Body of pancreas (tissue), 4 donors: ENCODE data around the gene LRFN4. TPM values are rescaled to one million over a fixed set of nuclear protein-coding genes. Genes with fewer than 3 reads are reported as not detected.

Experiments
- ATAC-seq: fragments of 150-250 bp; one replicate; pipeline ENCODE4 v1.9.1; 2016
- DNase-seq, 4 donors: peaks; one replicate each; pipeline ENCODE4 v3.0.0-alpha.2; 2019
- H3K27ac ChIP-seq, 4 donors: fragments of 200-600 bp; sonication (generic); 1 replicate in 3 of 4; 2 replicates in 1 of 4; pipeline versions ENCODE4 v1.5.1 to v1.6.1; 2016 to 2019; ENCODE audit warnings: mild to moderate bottlenecking in 1 of 4, mixed read lengths in 1 of 4, moderate library complexity in 1 of 4
- H3K27me3 ChIP-seq, 2 donors: fragments of 200-600 bp; sonication (generic); one replicate each; pipeline ENCODE4 v1.6.0; 2016; ENCODE audit warnings: mild to moderate bottlenecking in 1 of 2
- H3K36me3 ChIP-seq, 2 donors: fragments of 200-600 bp; sonication (generic); replicated peaks in 1 of 2; 2 replicates each; pipeline ENCODE4 v1.5.1; 2016; ENCODE audit warnings: low read depth in 2 of 2; ENCODE audit not compliant: insufficient read depth in 1 of 2
- H3K4me1 ChIP-seq: fragments of 200-600 bp; sonication (generic); one replicate; pipeline ENCODE4 v1.6.0; 2016
- H3K4me3 ChIP-seq, 2 donors: fragments of 200-600 bp; sonication (generic); 1 replicate in 1 of 2; 2 replicates in 1 of 2; pipeline ENCODE4 v1.5.1; 2016 to 2019
- H3K9me3 ChIP-seq, 3 donors: fragments of 200-600 bp; sonication (generic); 1 replicate in 2 of 3; 2 replicates in 1 of 3; pipeline ENCODE4 v1.5.1; 2016
- CTCF ChIP-seq, 7 experiments: fragments of 450-650 bp in 4 of 7; fragments of 200-600 bp in 3 of 7; sonication (generic) in 3 of 7; IDR thresholded peaks; one replicate each; pipeline ENCODE4 v1.5.1; 2016 to 2019; ENCODE audit warnings: antibody characterized with exemption in 7 of 7
- POLR2A ChIP-seq, 3 donors: fragments of 450-650 bp; IDR thresholded peaks; one replicate each; pipeline ENCODE4 v1.6.1; 2016; ENCODE audit warnings: antibody characterized with exemption in 3 of 3, mild to moderate bottlenecking in 2 of 3
- WGBS, 2 donors: methylation state at CpG; one replicate each; pipeline ENCODE4 v1.1.5; 2017; 5-methylcytosine and 5-hydroxymethylcytosine counted together
- intact Hi-C: fragments of 100-400 bp; cut with DNase I; formaldehyde crosslinking; loops from one replicate; pipeline ENCODE4 v1.15.1; 2023
- total RNA-seq, 2 donors: library from RNA; depleted of rRNA; stranded (reverse); fragments of >200 nt; gene quantifications; one replicate each; pipeline ENCODE4 v1.1.0, GENCODE V29; 2016

The LRFN4 gene
- total RNA-seq, 2 donors from 2014 or later, result 2.3 to 3.0 TPM

DNA sequence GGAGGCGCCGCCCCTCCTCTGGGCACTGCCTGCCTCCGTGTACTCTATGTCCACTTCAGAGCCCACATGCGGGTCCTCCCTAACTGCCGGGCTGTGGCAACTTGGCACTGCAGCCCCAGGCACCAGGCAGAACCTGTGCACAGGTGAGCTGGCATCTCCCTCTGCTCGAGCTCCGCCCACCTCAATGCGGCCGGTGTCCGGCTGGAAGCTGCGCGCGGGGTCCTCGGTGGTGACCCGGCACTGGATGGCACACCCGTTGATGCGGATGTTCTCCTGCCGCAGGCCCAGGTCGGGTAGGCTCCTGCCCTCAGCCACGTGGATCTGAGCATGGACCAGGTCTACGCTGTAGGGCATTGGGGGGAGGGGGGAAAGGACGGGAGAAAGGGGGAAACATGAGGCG, 9.1 kb downstream of the LRFN4 start:
- no peaks in the 10 kb centered on the region for H3K27me3 ChIP-seq
- no peak for TF ChIP-seq POLR2A (IDR thresholded peaks at IDR 0.05)
- TF ChIP-seq CTCF (IDR thresholded peaks at IDR 0.05), result no peak
- no peak for ATAC-seq
- H3K4me3 ChIP-seq, result no peak overlapping the region
- DNase-seq, result no peak
- H3K9me3 ChIP-seq, result no peaks in the 10 kb centered on the region
- intact Hi-C loops, result no loop called here
- H3K27ac ChIP-seq, result no peak overlapping the region
- no peaks in the 10 kb centered on the region for H3K36me3 ChIP-seq
- WGBS, 2 donors, result 92 to 93% methylated on average over 23 of the region's 23 CpGs
- peaks cover 6% of the 10 kb centered on the region for H3K4me1 ChIP-seq

- no peaks in the 10 kb centered on the region for H3K36me3 ChIP-seq
- intact Hi-C loops, result no loop called here
- TF ChIP-seq CTCF (IDR thresholded peaks at IDR 0.05), result no peak
- TF ChIP-seq POLR2A (IDR thresholded peaks at IDR 0.05), result no peak
- H3K27me3 ChIP-seq, result no peaks in the 10 kb centered on the region
- ATAC-seq (no peak), DNase-seq (no peak)
- H3K27ac ChIP-seq, result no peak overlapping the region
- H3K4me3 ChIP-seq, result no peak overlapping the region
- H3K9me3 ChIP-seq, result no peaks in the 10 kb centered on the region
- 85 to 95% methylated on average over 7 of the region's 7 CpGs for WGBS, 2 donors
- peaks cover 6% of the 10 kb centered on the region for H3K4me1 ChIP-seq
Measured at GRCh38 chr11:66866511-66866986, 9.7 kb downstream of the LRFN4 start.

- DNase-seq (no peak), ATAC-seq (no peak)
- Histone ChIP-seq H3K36me3 (no peaks in the 10 kb centered on the region), H3K27me3 (no peaks in the 10 kb centered on the region), H3K4me3 (no peak overlapping the region), H3K27ac (no peak overlapping the region), H3K9me3 (no peaks in the 10 kb centered on the region), H3K4me1 (peaks cover 6% of the 10 kb centered on the region)
- intact Hi-C loops, result no loop called here
- 73 to 85% methylated on average over 9 to 11 of the region's 14 CpGs for WGBS, 2 donors
- TF ChIP-seq CTCF (IDR thresholded peaks at IDR 0.05) (no peak), POLR2A (IDR thresholded peaks at IDR 0.05) (no peak)
Measured at GRCh38 chr11:66867425-66868040, 10.7 kb downstream of the LRFN4 start.

- intact Hi-C loops, result no loop called here
- no peak overlapping the region for H3K27ac ChIP-seq
- ATAC-seq (no peak), DNase-seq (no peak)
- no peak overlapping the region for H3K4me3 ChIP-seq
- no peak for TF ChIP-seq POLR2A (IDR thresholded peaks at IDR 0.05)
- no peak for TF ChIP-seq CTCF (IDR thresholded peaks at IDR 0.05)
- peaks cover 6% of the 10 kb centered on the region for H3K4me1 ChIP-seq
- H3K27me3 ChIP-seq, result no peaks in the 10 kb centered on the region
- whole genome bisulfite sequencing, 2 donors, result 79 to 81% methylated on average over 13 of the region's 13 CpGs
- H3K36me3 ChIP-seq, result no peaks in the 10 kb centered on the region
- no peaks in the 10 kb centered on the region for H3K9me3 ChIP-seq
Measured at GRCh38 chr11:66868082-66868725, 11.3 kb downstream of the LRFN4 start.
